TTC549 (cell line): Measurements from ENCODE around the gene ITCH.
"Not testable (repeated sequence)": the region's sequence is repeated elsewhere in the genome, so short reads cannot be mapped to it uniquely, and the experiment has no call there.

ENCODE experiments used
- FAIRE-seq: peaks from 2 replicates; lab custom pipeline; 2012; peaks lifted over from hg19 to GRCh38; lab: Jason Lieb, UNC

The ITCH gene

DNA sequence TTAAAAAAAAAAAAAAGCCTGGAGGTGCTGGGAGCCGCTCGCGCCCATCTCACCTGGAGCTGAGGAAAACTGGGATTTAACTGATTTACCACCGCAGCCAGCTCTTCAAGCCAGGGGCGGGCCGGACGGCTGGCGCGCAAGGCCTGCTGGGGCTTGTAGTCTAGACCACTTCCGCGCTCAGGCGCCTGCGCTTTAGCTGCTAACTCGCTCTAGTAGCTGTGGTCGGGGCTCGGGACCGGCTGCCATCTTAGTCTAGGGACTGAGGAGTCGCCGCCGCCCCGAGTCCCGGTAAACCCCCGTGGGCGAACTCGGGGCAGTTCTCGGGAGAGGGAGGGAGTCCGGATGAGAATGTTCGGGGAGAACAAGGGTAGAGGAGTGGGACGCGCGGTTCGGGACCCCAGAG is at the start of gene ITCH:
TSS of gene ITCH (plus strand) at position 212 of the 403 bp plus-strand sequence. CDS start 30,539 bp downstream, outside the sequence.
- FAIRE-seq: no peak

DNA sequence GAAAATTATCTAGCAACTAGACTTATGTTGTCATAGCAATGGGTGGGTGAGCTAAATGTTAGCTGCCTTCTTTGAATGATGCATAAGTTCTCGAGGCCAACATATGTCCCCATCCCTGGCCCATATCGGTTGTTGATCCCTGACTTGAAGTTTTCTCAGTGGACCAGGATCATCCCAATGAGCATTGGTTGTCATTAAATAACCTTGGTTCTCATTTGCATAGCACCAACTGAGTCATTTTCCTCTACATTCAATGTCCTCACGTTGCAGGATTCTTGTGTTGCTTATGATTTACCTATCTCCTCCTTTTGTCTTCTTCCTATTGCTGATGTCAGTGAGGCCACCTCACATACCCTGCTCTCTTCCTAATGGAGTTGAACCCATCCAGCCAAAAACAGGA is 47.8 kb upstream of the ITCH start:
- FAIRE-seq: no peak

DNA sequence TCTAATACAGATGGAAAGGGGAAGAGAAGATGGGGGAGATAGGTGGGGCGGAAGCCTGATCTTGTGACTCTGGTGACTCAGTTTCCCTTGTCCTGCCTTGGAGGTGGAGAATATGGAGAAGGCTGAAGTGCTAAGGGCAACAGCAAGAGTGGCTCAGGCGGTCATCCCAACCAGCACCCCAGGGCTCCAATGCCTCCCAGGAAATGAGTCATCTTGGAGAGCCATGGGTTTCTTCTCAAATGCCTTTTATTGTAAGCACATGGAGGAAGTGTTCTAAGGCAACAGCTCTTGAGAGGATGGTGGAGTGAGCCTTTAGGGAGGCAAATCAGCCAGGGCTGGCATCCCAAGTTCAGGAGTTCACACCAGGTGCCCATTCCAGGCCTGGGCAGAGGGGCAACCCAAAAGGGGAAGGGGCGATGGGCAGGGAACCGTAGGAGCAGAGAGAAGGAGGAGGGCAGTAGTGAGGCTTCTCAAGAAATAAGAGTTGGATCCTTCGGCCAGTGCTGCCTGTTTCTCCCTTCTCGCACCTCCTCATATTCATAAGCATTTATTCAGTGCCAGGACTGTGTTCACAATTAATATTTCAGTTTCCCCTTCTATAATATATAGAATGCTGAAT is 46.8 kb upstream of the ITCH start:
- no peak for FAIRE-seq

DNA sequence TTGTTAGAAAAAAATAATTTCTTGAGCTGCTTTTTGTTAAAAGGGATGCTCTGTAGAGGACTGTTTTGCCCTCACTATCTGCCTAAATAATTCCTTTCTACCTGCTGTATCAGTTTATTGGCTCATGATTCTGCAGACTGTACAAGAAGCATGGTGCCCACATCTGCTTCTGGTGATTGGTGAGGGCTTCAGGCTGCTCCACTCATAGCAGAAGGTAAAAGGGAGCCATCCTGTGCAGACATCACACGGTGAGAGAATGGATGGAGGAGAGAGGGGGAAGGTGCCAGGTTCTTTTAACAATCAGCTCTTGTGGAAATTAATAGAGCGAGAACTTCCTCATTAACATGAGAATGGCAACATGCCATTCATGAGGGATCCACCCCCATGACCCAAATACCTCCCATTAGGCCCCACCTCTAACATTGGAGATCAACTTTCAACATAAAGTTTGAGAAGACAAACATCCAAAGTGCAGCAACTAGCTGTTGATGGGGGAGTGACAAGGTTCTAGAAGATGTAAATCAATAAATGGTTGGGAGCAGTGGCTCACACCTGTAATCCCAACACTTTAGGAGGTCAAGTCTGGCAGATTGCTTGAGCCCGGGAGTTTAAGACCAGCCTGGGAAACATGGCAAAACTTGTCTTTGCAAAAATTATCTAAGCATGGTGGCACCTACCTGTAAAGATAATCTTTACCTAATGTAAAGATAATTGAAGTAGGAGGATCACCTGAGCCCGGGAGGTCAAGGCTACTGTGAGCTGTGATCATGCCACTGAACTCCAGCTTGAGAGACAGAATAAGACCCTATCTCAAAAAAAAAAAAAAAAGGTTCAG is 44.2 kb upstream of the ITCH start:
- FAIRE-seq: no peak

DNA sequence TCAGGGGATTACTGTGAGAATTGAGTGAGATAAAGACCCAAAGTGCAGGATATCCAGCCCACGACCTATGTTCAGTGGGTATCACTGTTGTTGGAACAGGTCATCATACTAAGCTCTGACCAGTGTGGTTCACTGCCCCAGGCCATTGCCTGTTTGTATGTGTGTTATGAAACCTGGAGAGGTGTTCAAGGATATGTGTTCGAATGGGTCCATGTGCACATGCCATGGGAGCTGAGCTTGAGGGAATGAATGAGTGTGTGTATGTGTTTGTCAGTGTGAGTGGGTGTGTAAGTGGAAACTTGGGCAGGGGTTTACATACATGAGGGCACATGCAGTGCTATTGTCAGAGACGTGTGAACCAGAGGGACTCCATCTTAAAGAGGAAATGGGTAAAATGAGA is 42.2 kb upstream of the ITCH start:
- FAIRE-seq: no peak

DNA sequence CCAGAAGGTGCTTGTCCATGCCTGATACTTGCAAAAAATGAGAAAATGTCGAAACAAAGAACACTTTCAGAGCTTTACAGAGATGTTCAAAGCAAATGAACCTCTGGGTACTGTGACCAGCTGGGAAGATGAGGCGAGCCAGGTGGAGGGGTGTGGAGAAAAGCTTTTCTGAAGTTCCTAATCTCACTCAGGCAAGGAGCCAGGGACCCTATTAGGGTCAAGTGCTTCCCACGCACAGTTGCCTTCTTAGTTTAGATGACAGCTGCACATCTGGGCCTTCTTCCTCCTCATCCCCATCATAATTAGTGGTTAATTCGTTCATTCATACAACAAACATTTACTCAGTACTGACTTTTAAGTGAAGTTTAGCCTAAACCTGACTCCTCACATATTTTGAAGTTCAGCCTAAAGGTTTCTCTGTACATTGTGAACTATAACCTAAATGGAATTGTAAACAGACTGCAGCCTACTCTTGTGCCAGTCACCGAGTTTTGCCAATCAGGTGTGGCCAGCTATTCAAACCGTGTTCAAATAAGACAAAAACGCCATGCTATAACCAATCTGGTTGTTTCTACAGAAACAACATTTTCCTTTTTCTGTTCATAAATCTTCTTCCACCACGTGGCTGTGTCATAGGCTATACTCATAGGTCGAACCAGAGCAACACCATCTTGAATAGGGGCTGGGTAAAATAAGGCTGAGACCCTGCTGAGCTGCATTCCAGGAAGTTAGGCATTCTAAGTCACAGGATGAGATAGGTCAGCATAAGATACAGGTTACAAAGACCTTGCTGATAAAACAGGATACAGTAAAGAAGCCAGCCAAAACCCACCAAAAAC is 40.6 kb upstream of the ITCH start:
- no peak for FAIRE-seq

GRCh38 chr20:34324541-34324940 is 38.5 kb upstream of the ITCH start:
- FAIRE-seq: no peak

DNA sequence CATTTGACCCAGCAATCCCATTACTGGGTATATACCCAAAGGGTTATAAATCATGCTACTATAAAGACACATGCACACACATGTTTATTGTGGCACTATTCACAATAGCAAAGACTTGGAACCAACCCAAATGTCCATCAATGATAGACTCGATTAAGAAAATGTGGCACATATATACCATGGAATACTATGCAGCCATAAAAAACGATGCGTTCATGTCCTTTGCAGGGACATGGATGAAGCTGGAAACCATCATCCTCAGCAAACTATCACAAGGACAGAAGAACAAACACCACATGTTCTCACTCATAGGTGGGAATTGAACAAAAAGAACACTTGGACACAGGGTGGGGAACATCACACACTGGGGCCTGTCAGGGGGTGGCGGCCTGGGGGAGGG is 34.9 kb upstream of the ITCH start:
- FAIRE-seq: not testable (repeated sequence)

DNA sequence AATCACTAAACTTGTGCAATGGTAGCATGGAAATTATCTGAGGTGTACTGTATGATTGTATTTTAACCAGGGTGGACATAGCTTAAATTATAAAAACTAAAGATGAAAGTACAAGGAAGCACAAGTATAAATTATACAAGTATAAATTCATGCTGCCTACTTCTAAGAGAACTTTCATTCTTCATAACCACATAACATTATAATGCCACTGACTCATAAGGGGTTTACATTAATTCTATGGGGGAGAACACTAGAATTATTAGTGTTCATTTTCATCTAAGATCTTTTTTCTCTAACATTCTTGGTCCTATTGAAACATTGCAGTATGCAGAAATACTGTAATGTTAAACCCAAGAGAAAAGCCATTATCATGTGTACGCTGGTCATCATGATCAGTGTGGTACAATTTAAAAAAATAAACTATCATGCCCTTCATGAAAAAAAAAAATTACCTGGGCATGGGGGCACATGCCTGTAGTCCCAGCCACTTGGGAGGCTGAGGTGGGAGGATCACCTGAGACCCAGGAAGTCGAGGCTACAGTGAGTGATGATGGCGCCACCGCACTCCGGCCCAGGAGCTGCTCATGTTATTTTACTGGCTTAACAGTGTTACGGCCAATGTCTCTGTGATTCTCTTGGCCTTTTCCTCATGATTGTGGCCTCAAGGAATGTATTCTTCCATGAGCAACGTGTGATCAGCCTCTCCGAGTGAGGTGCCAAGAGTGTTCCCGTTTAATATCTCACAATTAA is 34.0 kb upstream of the ITCH start:
- no peak for FAIRE-seq

GRCh38 chr20:34330861-34331544 is 32.1 kb upstream of the ITCH start:
- not testable (repeated sequence) for FAIRE-seq

DNA sequence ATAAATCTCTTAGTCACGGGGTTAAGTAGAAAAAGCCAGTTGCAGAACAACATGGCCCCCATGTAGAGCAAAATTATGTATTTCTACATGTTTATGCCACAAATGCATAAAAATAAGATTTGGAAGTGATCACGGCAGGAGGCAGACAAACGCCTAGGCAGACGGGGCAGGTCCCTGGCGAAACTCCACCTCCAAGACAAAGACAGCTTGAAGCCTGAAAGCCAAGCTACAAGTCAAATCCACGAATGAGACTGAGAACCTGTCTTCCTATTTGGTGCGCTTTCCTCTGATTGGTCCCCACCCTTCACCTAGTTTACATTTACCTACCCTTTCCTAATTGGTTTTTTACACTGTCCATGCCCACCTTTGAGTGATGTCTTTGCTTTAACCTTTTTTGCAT is 31.2 kb upstream of the ITCH start:
- no peak for FAIRE-seq

DNA sequence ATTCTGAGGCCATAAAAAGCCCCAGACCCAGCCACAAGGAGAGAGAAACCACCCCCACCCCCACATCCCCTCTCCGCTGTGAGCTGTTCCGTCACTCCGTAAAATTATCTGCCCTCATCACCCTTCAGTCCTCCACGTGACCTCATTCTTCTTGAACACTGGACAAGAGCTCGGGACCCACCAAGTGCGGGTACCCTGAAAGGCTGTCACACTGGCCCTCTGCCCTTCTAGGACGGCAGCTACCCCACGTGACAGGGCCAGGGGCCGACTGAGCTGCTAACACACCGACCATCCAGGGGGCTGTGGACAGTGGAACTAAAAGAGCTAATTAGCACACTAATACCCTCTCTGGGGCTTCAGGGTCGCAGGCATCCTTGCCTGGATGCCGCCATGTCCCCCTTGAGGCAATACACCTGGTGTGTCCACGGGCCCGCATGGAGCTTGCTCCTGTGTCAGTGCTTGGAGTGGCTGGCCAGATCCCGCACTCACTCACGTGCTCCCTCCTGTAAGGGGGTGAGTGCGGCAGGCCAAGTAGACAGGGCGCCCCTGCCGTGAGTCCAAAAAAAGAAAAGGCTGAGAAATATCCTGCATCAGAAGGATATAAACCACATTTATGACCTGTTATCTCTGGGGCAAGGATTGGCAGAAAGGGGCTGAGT is 30.7 kb upstream of the ITCH start:
- no peak for FAIRE-seq

- FAIRE-seq: no peak
These were observed 29.3 kb upstream of the ITCH start for GRCh38 chr20:34333786-34334185.

GRCh38 chr20:34334654-34335407 is 28.2 kb upstream of the ITCH start:
- FAIRE-seq: no peak

- FAIRE-seq: no peak
These were observed 25.5 kb upstream of the ITCH start for GRCh38 chr20:34337544-34337943.

DNA sequence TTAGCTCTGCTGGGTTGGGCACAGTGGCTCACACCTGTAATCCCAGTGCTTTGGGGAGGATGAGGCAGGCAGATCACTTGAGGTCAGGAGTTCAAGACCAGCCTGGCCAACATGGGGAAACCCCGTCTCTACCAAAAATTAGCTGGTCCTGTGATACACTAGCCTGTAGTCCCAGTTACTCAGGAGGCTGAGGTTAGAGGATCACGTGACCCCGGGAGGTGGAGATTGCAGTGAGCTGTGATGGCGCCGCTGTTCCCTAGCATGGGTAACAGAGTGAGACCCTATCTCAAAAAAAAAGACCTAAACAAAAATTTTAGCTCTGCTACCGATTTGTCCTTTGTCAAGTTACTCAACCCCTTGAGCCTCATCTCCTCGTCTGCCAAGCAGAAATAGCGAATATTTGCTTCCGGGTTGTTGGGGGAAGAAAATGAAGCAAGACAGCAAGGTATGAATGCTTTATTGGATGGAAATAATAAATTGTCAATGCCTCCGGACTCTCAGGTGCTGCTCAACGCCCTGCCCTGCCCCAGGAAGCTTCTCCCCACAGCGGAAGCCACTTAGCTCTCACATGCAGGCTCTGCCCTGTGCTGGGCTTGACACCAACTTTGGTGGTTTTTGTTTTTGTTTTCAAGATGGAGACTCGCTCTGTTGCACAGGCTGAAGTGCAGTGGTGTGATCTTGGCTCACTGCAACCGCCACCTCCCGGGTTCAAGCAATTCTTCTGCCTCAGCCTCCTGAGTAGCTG is 24.9 kb upstream of the ITCH start:
- FAIRE-seq: no peak

- not testable (repeated sequence) for FAIRE-seq
These were observed 22.3 kb upstream of the ITCH start for GRCh38 chr20:34340726-34341125.

DNA sequence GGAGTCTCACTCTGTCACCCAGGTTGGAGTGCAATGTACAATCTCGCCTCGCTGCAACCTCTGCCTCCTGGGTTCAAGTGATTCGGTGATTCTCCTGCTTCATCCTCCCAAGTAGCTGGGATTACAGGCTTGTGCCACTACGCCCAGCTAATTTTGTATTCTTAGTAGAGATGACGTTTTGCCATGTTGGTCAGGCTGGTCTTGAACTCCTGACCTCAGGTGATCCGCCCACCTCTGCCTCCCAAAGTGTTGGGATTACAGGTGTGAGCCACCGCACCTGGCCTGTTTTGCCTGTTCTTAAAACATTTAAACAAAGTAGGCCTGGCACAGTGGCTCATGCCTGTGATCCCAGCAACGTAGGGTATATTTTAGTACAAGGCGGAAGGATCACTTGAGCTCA is 21.9 kb upstream of the ITCH start:
- not testable (repeated sequence) for FAIRE-seq

DNA sequence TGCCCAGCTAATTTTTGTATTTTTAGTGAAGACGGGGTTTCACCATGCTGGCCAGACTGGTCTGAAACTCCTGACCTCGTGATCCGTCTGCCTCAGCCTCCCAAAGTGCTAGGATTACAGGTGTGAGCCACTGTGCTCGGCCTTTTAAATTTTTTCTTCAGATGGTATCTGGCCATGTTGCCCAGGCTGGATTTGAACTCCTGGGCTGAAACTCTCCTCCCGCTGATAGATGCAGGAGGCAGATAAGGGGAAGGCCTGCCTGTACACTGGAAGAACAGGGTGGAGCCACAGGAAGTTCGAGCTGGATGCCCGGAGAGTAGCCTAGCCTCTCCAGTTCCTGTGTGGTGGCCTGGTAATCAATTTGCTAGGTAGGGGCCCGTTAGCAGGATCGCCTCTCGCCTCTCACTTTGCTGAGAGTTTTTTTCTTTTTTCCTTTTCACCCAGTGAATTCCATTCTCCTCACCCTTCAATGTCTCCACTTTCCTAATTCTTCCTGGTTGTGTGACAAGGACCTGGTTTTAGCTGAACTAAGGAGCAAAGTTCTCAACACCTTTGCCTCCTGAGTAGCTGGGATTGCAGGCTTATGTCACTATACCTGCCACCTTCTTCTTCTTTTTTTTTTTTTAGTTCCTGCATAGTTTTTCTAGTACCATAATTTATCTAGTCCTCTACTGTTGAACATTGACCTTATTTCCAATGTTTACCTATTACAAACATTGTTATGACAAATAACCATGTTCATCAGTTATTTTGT is 19.4 kb upstream of the ITCH start:
- FAIRE-seq: no peak
